Skeletal muscle satellite cell (primary cell): ENCODE data around the gene NOD1.

Experiments
- H3K27me3 ChIP-seq: 2 replicates; pipeline ENCODE4 v1.7.0; 2013; ENCODE audit warnings: low read length; ENCODE audit not compliant: control insufficient read depth, insufficient read depth
- H3K36me3 ChIP-seq: 2 replicates; pipeline ENCODE4 v1.7.0; 2013; ENCODE audit warnings: mild to moderate bottlenecking, control low read depth, low read length; ENCODE audit not compliant: insufficient read depth
- H3K4me1 ChIP-seq: 2 replicates; pipeline ENCODE4 v1.7.0; 2013; ENCODE audit warnings: low read length; ENCODE audit not compliant: control insufficient read depth, insufficient read depth
- H3K4me2 ChIP-seq: 2 replicates; pipeline ENCODE4 v1.7.0; 2013; ENCODE audit warnings: mild to moderate bottlenecking, low read length
- H3K4me3 ChIP-seq: 2 replicates; pipeline ENCODE4 v1.7.0; 2013; ENCODE audit warnings: low read length
- H3K9ac ChIP-seq: 2 replicates; pipeline ENCODE4 v1.7.0; 2013; ENCODE audit warnings: mild to moderate bottlenecking, low read depth, low read length, moderate library complexity
- H3K9me3 ChIP-seq: replicated peaks from 2 replicates; pipeline ENCODE4 v1.7.0; 2013; ENCODE audit warnings: mild to moderate bottlenecking, control low read depth, low read length

Gene NOD1

GRCh38 chr7:30474485-30474884 is 4.1 kb downstream of the NOD1 start:
- H3K4me3 ChIP-seq: no peak overlapping the region
- H3K9me3 ChIP-seq: no peaks in the 10 kb centered on the region
- no peaks in the 10 kb centered on the region for H3K27me3 ChIP-seq
- H3K9ac ChIP-seq: no peak overlapping the region
- H3K36me3 ChIP-seq: no peaks in the 10 kb centered on the region
- H3K4me2 ChIP-seq: no peak overlapping the region
- H3K4me1 ChIP-seq: peaks cover 53% of the 10 kb centered on the region

- peaks cover 52% of the 10 kb centered on the region for H3K4me1 ChIP-seq
Observed at GRCh38 chr7:30473903-30474302, 4.7 kb downstream of the NOD1 start.

GRCh38 chr7:30472784-30473775 is 5.5 kb downstream of the NOD1 start:
- Histone ChIP-seq H3K4me2 (no peak overlapping the region), H3K9me3 (no peaks in the 10 kb centered on the region), H3K4me3 (no peak overlapping the region), H3K27me3 (no peaks in the 10 kb centered on the region), H3K4me1 (peaks cover 56% of the 10 kb centered on the region), H3K9ac (no peak overlapping the region), H3K36me3 (no peaks in the 10 kb centered on the region)

More at GRCh38 chr7:30473903-30474302, 4.7 kb downstream of the NOD1 start:
- H3K9me3 ChIP-seq: no peaks in the 10 kb centered on the region
- no peaks in the 10 kb centered on the region for H3K27me3 ChIP-seq
- H3K9ac ChIP-seq: no peak overlapping the region
- no peak overlapping the region for H3K4me3 ChIP-seq
- H3K36me3 ChIP-seq: no peaks in the 10 kb centered on the region
- no peak overlapping the region for H3K4me2 ChIP-seq

GRCh38 chr7:30472081-30472783 is 6.4 kb downstream of the NOD1 start:
- Histone ChIP-seq H3K9ac (no peak overlapping the region), H3K9me3 (no peaks in the 10 kb centered on the region), H3K4me1 (peaks cover 51% of the 10 kb centered on the region), H3K4me2 (no peak overlapping the region), H3K36me3 (no peaks in the 10 kb centered on the region), H3K4me3 (no peak overlapping the region), H3K27me3 (no peaks in the 10 kb centered on the region)

GRCh38 chr7:30471205-30471604 is 7.4 kb downstream of the NOD1 start:
- Histone ChIP-seq H3K4me3 (no peak overlapping the region), H3K4me1 (peaks cover 48% of the 10 kb centered on the region)

GRCh38 chr7:30470771-30471170 is 7.8 kb downstream of the NOD1 start:
- H3K4me1 ChIP-seq: peaks cover 51% of the 10 kb centered on the region
- H3K9ac ChIP-seq: peak overlapping the region; percentile 19
- no peak overlapping the region for H3K4me3 ChIP-seq

More at GRCh38 chr7:30471205-30471604, 7.4 kb downstream of the NOD1 start:
- Histone ChIP-seq H3K9me3 (no peaks in the 10 kb centered on the region), H3K27me3 (no peaks in the 10 kb centered on the region), H3K4me2 (peak overlapping the region; percentile 50), H3K9ac (peak overlapping the region; percentile 17), H3K36me3 (no peaks in the 10 kb centered on the region)

GRCh38 chr7:30470163-30470770 is 8.3 kb downstream of the NOD1 start:
- Histone ChIP-seq H3K36me3 (no peaks in the 10 kb centered on the region), H3K27me3 (no peaks in the 10 kb centered on the region), H3K4me1 (peaks cover 48% of the 10 kb centered on the region), H3K9ac (peak overlapping the region; percentile 48), H3K4me3 (no peak overlapping the region), H3K4me2 (peak overlapping the region; percentile 50), H3K9me3 (no peaks in the 10 kb centered on the region)

More at GRCh38 chr7:30470771-30471170, 7.8 kb downstream of the NOD1 start:
- no peaks in the 10 kb centered on the region for H3K27me3 ChIP-seq
- no peaks in the 10 kb centered on the region for H3K36me3 ChIP-seq
- peak overlapping the region; percentile 50 for H3K4me2 ChIP-seq
- H3K9me3 ChIP-seq: no peaks in the 10 kb centered on the region

GRCh38 chr7:30469303-30469702 is 9.3 kb downstream of the NOD1 start:
- peaks cover 49% of the 10 kb centered on the region for H3K4me1 ChIP-seq

GRCh38 chr7:30468791-30469190 is 9.8 kb downstream of the NOD1 start:
- Histone ChIP-seq H3K4me3 (peak overlapping the region; percentile 41), H3K27me3 (no peaks in the 10 kb centered on the region), H3K9ac (peak overlapping the region; percentile 63)

More at GRCh38 chr7:30469303-30469702, 9.3 kb downstream of the NOD1 start:
- no peaks in the 10 kb centered on the region for H3K36me3 ChIP-seq
- no peaks in the 10 kb centered on the region for H3K27me3 ChIP-seq
- H3K4me2 ChIP-seq: peak overlapping the region; percentile 67
- peak overlapping the region; percentile 63 for H3K9ac ChIP-seq
- no peaks in the 10 kb centered on the region for H3K9me3 ChIP-seq
- H3K4me3 ChIP-seq: peak overlapping the region; percentile 41

GRCh38 chr7:30468041-30468440 is 10.5 kb downstream of the NOD1 start:
- H3K36me3 ChIP-seq: no peaks in the 10 kb centered on the region
- H3K9me3 ChIP-seq: no peaks in the 10 kb centered on the region
- H3K9ac ChIP-seq: no peak overlapping the region
- H3K4me1 ChIP-seq: peaks cover 56% of the 10 kb centered on the region
- H3K4me2 ChIP-seq: no peak overlapping the region
- H3K27me3 ChIP-seq: no peaks in the 10 kb centered on the region
- H3K4me3 ChIP-seq: no peak overlapping the region

More at GRCh38 chr7:30468791-30469190, 9.8 kb downstream of the NOD1 start:
- H3K4me2 ChIP-seq: peak overlapping the region; percentile 67
- no peaks in the 10 kb centered on the region for H3K9me3 ChIP-seq
- peaks cover 54% of the 10 kb centered on the region for H3K4me1 ChIP-seq
- H3K36me3 ChIP-seq: no peaks in the 10 kb centered on the region

- H3K36me3 ChIP-seq: no peaks in the 10 kb centered on the region
- H3K4me1 ChIP-seq: peaks cover 51% of the 10 kb centered on the region
- no peaks in the 10 kb centered on the region for H3K9me3 ChIP-seq
Observed at GRCh38 chr7:30467271-30467670, 11.3 kb downstream of the NOD1 start.

More at GRCh38 chr7:30467271-30467670, 11.3 kb downstream of the NOD1 start:
- no peaks in the 10 kb centered on the region for H3K27me3 ChIP-seq
- H3K9ac ChIP-seq: no peak overlapping the region
- no peak overlapping the region for H3K4me3 ChIP-seq
- no peak overlapping the region for H3K4me2 ChIP-seq
